HepG2 (cell line): ENCODE data around the gene GNA15.

Source experiments
- MAFK ChIP-seq, 2 experiments: IDR thresholded peaks in 1 of 2; conservative IDR thresholded peaks in 1 of 2; 2 replicates each; pipeline ENCODE4 v1.6.1; 2011; ENCODE audit warnings: improper control_type of control experiment in 2 of 2, low read length in 2 of 2
- REST ChIP-seq, 2 experiments: IDR thresholded peaks; 2 replicates each; pipeline ENCODE4 v1.6.1; 2011 to 2012; ENCODE audit warnings: low read length in 2 of 2, borderline replicate concordance in 1 of 2, low read depth in 1 of 2, mild to moderate bottlenecking in 1 of 2, moderate library complexity in 1 of 2
- SMAD9 ChIP-seq: sonication (generic); formaldehyde crosslinking; IDR thresholded peaks from 2 replicates; pipeline ENCODE4 v1.5.1; 2020; ENCODE audit warnings: mild to moderate bottlenecking, missing genetic modification reagents
- ZNF142 ChIP-seq: sonication (generic); formaldehyde crosslinking; IDR thresholded peaks from 2 replicates; pipeline ENCODE4 v1.4.0; 2020; ENCODE audit warnings: missing genetic modification reagents
- TF ChIP-seq, protein P1 (sequence below): sonication (generic); formaldehyde crosslinking; IDR thresholded peaks from 2 replicates; pipeline ENCODE4 v1.5.0; 2020; ENCODE audit warnings: mild to moderate bottlenecking, missing genetic modification reagents, moderate library complexity

DNA sequence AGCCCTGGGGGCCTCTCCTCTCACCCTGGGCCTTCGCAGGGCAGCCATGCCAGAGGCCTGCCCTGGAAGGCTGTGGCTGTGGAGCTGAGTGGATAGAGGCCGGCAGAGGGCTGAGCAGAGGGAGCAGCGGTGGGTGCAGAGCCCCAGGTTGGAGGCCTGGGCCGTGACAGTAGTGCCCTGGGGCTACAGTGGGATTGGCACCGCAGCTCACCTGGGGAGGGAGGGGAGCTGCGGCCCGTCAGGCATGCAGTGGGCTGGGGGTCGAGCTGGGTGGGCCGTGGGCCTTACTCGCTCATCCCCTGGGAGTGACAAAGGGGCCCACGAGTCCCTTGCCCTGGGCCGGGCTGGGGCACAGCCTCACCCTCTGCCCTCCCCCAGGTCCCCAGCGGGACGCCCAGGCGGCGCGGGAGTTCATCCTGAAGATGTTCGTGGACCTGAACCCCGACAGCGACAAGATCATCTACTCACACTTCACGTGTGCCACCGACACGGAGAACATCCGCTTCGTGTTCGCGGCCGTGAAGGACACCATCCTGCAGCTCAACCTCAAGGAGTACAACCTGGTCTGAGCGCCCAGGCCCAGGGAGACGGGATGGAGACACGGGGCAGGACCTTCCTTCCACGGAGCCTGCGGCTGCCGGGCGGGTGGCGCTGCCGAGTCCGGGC, 15.1 kb upstream of the GNA15 start:
- no peak for TF ChIP-seq MAFK (conservative IDR thresholded peaks at IDR 0.05 in 1 of 2, IDR thresholded peaks at IDR 0.05 in 1 of 2; ENCODE audit: low read length in 2 of 2)
- TF ChIP-seq REST (IDR thresholded peaks at IDR 0.05; ENCODE audit: borderline replicate concordance in 1 of 2, low read depth in 1 of 2, low read length in 2 of 2): no peak
- TF ChIP-seq, protein P1, sequence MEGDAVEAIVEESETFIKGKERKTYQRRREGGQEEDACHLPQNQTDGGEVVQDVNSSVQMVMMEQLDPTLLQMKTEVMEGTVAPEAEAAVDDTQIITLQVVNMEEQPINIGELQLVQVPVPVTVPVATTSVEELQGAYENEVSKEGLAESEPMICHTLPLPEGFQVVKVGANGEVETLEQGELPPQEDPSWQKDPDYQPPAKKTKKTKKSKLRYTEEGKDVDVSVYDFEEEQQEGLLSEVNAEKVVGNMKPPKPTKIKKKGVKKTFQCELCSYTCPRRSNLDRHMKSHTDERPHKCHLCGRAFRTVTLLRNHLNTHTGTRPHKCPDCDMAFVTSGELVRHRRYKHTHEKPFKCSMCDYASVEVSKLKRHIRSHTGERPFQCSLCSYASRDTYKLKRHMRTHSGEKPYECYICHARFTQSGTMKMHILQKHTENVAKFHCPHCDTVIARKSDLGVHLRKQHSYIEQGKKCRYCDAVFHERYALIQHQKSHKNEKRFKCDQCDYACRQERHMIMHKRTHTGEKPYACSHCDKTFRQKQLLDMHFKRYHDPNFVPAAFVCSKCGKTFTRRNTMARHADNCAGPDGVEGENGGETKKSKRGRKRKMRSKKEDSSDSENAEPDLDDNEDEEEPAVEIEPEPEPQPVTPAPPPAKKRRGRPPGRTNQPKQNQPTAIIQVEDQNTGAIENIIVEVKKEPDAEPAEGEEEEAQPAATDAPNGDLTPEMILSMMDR (CRISPR knock-in tag): no peak
- no peak for TF ChIP-seq SMAD9
- TF ChIP-seq ZNF142 (CRISPR knock-in tag): no peak
